Adipose tissue (tissue), 3 donors: Measurements from ENCODE around the gene ATP1B4. TPM values are rescaled to one million over a fixed set of nuclear protein-coding genes. Genes with fewer than 3 reads are reported as not detected.
"Not testable (repeated sequence)": the region's sequence is repeated elsewhere in the genome, so short reads cannot be mapped to it uniquely, and the experiment has no call there.

Source experiments
- H3K27ac ChIP-seq: one replicate; pipeline ENCODE4 v1.5.1; 2013; ENCODE audit warnings: low read depth, low read length
- WGBS, 3 donors: extraction: QIAGEN DNeasy Blood & Tissue Kit; methylation state at CpG; one replicate each; pipeline ENCODE4 v1.1.7; 2013; 5-methylcytosine and 5-hydroxymethylcytosine counted together
- polyA plus RNA-seq, 3 donors: library from polyadenylated mRNA; stranded (reverse); fragments of 200-250 nt; gene quantifications; one replicate each; pipeline ENCODE4 v1.2.3, GENCODE V29; 2013
- donor health status: healthy with polysubstance abuse.
- donor health status: Bipolar disorder and iron deficiency.
- donor health status: healthy.

The ATP1B4 gene
- not detected for polyA plus RNA-seq

- H3K27ac ChIP-seq = no peak within 1 kb of the TSS
- 85 to 90% (median 87%) methylated on average over 9 of the region's 9 CpGs for WGBS, 3 donors
Observed at GRCh38 chrX:120361764-120362305, at the start of gene ATP1B4. Gene ATP1B4, plus strand, starts transcription at chrX:120362089. Its CDS starts 80 bp downstream, at chrX:120362169.

DNA sequence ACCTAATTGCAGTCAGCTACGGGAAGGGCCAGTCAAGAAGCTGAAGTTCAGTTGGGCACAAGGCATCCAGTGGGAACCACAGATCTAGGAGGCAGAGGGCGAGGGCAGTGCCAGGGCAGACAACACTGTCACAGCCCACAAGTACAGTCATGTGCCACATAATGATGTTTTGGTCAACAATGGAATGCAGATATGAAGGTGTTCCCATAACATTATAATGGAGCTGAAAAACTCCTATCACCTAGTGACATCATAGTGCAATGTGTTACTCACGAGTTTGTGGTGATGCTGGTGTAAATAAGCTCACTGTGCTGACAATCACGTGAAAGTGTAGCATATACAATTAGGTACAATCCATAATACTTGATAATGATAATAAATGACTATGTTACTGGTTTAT is 46.1 kb upstream of the ATP1B4 start:
- H3K27ac ChIP-seq = no peak overlapping the region
- WGBS, 3 donors = 34 to 60% (median 45%) methylated on average over 4 of the region's 4 CpGs

GRCh38 chrX:120316587-120317283 is 45.2 kb upstream of the ATP1B4 start:
- H3K27ac ChIP-seq = no peak overlapping the region
- WGBS, 3 donors = 31 to 86% (median 65%) methylated on average over 5 of the region's 5 CpGs

GRCh38 chrX:120318411-120318810 is 43.5 kb upstream of the ATP1B4 start:
- 40 to 78% (median 52%) methylated on average over 4 of the region's 4 CpGs for WGBS, 3 donors

GRCh38 chrX:120321520-120322281 is 40.2 kb upstream of the ATP1B4 start:
- 66 to 88% (median 72%) methylated on average over 4 of the region's 4 CpGs for WGBS, 3 donors
- H3K27ac ChIP-seq = no peak overlapping the region

More at GRCh38 chrX:120318411-120318810, 43.5 kb upstream of the ATP1B4 start:
- H3K27ac ChIP-seq = no peak overlapping the region

GRCh38 chrX:120331116-120331515 is 30.8 kb upstream of the ATP1B4 start:
- no peak overlapping the region for H3K27ac ChIP-seq
- 76 to 96% (median 80%) methylated on average over 2 of the region's 2 CpGs for WGBS, 3 donors

DNA sequence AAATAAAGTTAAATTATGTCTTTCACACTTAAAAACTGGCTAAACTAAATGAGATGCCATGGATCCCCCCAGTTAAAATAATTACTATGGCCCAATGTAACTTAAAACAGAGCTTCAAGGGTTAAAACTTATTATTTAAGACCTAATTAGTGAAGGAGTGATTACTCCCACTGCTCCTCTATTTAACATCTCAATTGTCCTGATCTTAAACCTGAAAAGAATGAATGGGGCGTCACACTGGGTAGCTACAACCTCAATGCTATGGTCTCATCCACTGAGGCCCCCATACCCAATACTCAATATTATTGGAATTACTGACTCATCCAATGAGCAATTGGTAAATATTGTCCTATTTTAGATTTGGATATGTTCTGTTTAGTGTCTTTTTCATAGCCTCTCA is 29.5 kb upstream of the ATP1B4 start:
- WGBS, 3 donors = 68 to 87% (median 85%) methylated on average over 1 of the region's 1 CpG
- H3K27ac ChIP-seq = no peak overlapping the region

DNA sequence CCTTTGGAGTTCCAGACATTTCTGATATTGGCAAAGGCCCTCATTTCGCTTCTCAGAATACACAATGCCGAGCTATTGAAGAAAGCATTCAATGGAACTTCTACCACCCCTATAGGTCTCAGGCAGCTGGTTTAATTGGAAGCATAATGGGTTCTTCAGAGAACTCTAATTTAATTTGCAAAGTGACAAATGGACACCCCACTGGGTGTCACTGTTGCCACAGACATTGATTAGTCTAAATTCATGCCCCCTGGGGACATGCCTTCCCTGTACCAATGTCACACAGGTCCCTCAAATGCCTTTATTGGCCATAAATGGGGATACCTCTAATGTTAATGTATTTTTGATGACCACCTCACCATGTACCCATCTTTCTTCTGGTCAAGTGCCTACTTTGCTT is 27.7 kb upstream of the ATP1B4 start:
- no peak overlapping the region for H3K27ac ChIP-seq
- 27 to 82% (median 54%) methylated on average over 2 of the region's 2 CpGs for WGBS, 3 donors

DNA sequence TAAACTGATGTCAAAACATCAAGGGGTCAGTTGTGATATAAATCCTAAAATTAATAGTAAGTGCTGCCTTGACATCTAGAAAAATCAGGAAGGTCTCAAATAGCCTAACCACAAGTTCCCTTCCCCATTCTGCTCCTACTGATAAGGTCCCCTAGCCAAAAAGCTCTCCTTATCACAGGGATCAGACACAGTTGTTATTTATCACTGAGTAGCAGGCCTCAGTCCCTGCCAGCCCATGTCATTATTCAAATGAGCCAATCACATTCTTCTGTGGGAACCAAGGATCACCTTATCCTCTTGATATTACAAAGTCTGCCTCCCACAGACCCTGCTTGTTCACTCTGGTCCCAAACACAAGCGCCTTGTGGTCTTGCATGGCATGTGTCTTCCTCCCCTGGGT is 27.3 kb upstream of the ATP1B4 start:
- WGBS, 3 donors = 58 to 81% (median 67%) methylated on average over 1 of the region's 1 CpG
- no peak overlapping the region for H3K27ac ChIP-seq

- 60 to 65% (median 65%) methylated on average over 2 of the region's 2 CpGs for WGBS, 3 donors
- no peak overlapping the region for H3K27ac ChIP-seq
Observed at GRCh38 chrX:120335289-120335688, 26.6 kb upstream of the ATP1B4 start.

DNA sequence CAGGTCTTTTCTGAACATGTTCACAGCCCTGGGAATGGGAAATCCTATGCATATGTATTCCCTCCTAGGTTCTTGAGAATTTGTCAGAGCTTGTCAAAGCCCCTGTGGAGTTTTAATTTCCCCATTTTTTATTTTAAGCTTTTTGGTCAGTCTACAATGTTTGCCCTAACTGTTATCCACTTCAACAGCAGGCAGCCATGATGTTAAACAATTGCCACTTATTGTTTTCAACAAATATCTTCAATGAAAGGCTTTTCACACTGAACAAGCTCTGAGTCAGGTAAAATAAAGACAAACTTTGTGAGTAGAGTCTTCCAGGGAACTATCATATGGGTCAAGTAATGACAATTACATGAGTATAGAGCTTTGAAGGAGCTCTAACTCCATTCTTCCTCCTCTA is 25.0 kb upstream of the ATP1B4 start:
- no peak overlapping the region for H3K27ac ChIP-seq

- 72 to 85% (median 81%) methylated on average over 5 to 11 of the region's 11 CpGs for WGBS, 3 donors
- H3K27ac ChIP-seq = not testable (repeated sequence)
Observed at GRCh38 chrX:120344566-120344965, 17.3 kb upstream of the ATP1B4 start.

- H3K27ac ChIP-seq = no peak overlapping the region
- WGBS, 3 donors = 64 to 82% (median 66%) methylated on average over 4 of the region's 4 CpGs
Observed at GRCh38 chrX:120350450-120351138, 11.3 kb upstream of the ATP1B4 start.

DNA sequence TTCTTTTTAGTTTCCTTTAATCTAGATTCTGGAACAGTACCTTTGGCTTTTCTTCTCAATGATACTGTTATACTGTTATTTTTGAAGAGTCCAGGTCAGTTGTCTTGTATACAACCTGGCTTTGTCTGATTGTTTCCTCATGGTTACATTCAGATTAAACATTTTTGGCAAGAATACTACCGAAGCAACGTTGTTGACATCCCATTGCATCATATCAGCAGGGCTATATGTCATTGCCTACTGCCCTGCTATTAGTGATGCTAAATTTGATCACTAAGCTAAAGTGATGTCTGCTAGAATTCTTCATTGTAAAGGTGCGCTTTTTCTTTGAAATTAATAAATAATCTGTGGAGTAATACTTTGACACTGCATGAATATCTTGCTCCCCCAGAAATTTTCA is 5.8 kb upstream of the ATP1B4 start:
- 61 to 75% (median 71%) methylated on average over 3 of the region's 3 CpGs for WGBS, 3 donors
- no peak overlapping the region for H3K27ac ChIP-seq

GRCh38 chrX:120357186-120357585 is 4.7 kb upstream of the ATP1B4 start:
- no peak overlapping the region for H3K27ac ChIP-seq
- 49 to 69% (median 62%) methylated on average over 2 of the region's 2 CpGs for WGBS, 3 donors

- 69 to 81% (median 73%) methylated on average over 7 of the region's 7 CpGs for WGBS, 3 donors
- H3K27ac ChIP-seq = no peak overlapping the region
Observed at GRCh38 chrX:120358737-120359456, 3.0 kb upstream of the ATP1B4 start.

DNA sequence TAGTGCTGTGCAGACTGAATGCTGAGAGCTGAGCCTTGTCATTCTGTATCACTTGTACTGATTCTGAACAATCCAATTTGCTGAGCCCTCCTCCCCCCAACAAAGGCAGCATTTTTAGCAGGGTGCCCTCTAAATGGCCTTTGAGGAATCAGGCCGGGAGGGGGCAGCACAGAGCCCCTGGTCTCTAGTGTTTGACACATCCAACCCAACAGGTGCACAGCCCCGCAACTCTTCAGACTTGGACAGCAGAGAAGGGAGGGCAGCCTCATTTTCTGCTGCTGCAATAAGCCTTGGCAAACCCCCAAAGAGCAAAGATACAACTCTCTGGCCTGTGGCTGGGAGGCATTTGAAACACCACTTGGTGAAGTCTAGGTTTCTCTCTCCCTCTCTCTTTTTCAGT is 3.4 kb downstream of the ATP1B4 start:
- WGBS, 3 donors = 13 to 56% (median 36%) methylated on average over 1 to 2 of the region's 2 CpGs
- H3K27ac ChIP-seq = no peak overlapping the region

DNA sequence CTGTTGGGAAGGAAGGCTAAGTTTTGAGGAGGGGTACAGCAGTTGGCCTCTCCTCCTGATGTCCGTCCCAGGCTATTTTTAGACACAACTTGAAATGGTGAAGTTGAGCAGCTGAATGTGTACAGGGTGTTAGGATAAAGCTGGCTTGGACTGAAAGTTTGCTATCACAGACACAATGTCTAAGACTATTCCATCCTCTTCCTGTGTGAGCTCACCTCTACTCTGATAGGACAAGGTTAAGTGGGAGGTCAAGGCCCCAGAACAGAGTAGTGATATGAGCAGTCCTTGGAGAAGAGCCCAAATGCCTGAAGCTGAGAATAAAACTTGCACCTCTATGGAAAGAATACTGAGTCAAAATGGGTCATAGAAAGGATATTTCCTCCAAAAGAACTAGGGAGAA is 4.1 kb downstream of the ATP1B4 start:
- no peak overlapping the region for H3K27ac ChIP-seq
- WGBS, 3 donors = 44 to 80% (median 68%) methylated on average over 1 of the region's 1 CpG
